OCI-LY7 (cell line): ENCODE results near the gene TGFBR3. TPM values are rescaled to one million over a fixed set of nuclear protein-coding genes. Genes with fewer than 3 reads are reported as not detected.
"Not testable (repeated sequence)": the region's sequence is repeated elsewhere in the genome, so short reads cannot be mapped to it uniquely, and the experiment has no call there.

Experiments used
- BruUV-seq: library from RNA; stranded (reverse); fragments of 400-500 nt; replicated peaks from 2 replicates; lab custom pipeline; 2021; lab: Mats Ljungman, UMichigan
- CTCF ChIA-PET: fragments of 300-600 bp; sonication (Branson Sonifier 250); formaldehyde crosslinking; loops from one replicate; lab custom pipeline; 2022; ENCODE audit warnings: antibody characterized with exemption; ENCODE audit not compliant: unreplicated experiment; lab: Charles Lee
- POLR2A ChIA-PET: fragments of 300-600 bp; sonication (Branson Sonifier 250); formaldehyde crosslinking; loops from one replicate; lab custom pipeline; 2022; ENCODE audit warnings: antibody characterized with exemption; lab: Charles Lee
- DNase-seq: peaks from one replicate; pipeline ENCODE4 v3.0.0-alpha.2; 2015; ENCODE audit warnings: low spot score
- H2AFZ ChIP-seq: fragments of 200-600 bp; sonication (generic), shearing (Covaris generic); 2 replicates; pipeline ENCODE4 v1.6.1; 2014; ENCODE audit warnings: mild to moderate bottlenecking, antibody characterized with exemption, low read length, moderate library complexity
- H3K27ac ChIP-seq: fragments of 200-600 bp; sonication (generic); 2 replicates; pipeline ENCODE4 v1.5.1; 2014; ENCODE audit warnings: mixed run types, low read depth, mild to moderate bottlenecking, moderate library complexity, low read length, inconsistent platforms; ENCODE audit not compliant: poor library complexity, severe bottlenecking
- H3K36me3 ChIP-seq: fragments of 200-600 bp; sonication (generic); 2 replicates; pipeline ENCODE4 v1.6.1; 2014; ENCODE audit warnings: mild to moderate bottlenecking, antibody characterized with exemption, low read length, moderate library complexity, mixed read lengths; ENCODE audit not compliant: insufficient read depth
- H3K4me1 ChIP-seq: fragments of 200-600 bp; sonication (generic); 2 replicates; pipeline ENCODE4 v1.5.1; 2014; ENCODE audit warnings: mild to moderate bottlenecking, low read length; ENCODE audit not compliant: insufficient read depth, poor library complexity, severe bottlenecking
- H3K4me2 ChIP-seq: fragments of 200-600 bp; sonication (generic); 2 replicates; pipeline ENCODE4 v1.6.1; 2014; ENCODE audit warnings: mild to moderate bottlenecking, low read length
- H3K4me3 ChIP-seq: fragments of 200-600 bp; sonication (generic); 2 replicates; pipeline ENCODE4 v1.5.1; 2014; ENCODE audit warnings: mild to moderate bottlenecking, low read depth, low read length; ENCODE audit not compliant: poor library complexity, severe bottlenecking
- H3K79me2 ChIP-seq: fragments of 200-600 bp; sonication (generic); 2 replicates; pipeline ENCODE4 v1.6.1; 2016; ENCODE audit warnings: low read depth, mild to moderate bottlenecking, low read length, moderate library complexity, mixed read lengths; ENCODE audit not compliant: insufficient read depth
- H3K9me2 ChIP-seq: fragments of 200-600 bp; sonication (generic); 2 replicates; pipeline ENCODE4 v1.6.1; 2016; ENCODE audit warnings: mild to moderate bottlenecking, low read length, mixed read lengths; ENCODE audit not compliant: insufficient read depth
- H3K9me3 ChIP-seq: fragments of 200-600 bp; sonication (generic); 2 replicates; pipeline ENCODE4 v1.6.1; 2014; ENCODE audit warnings: mild to moderate bottlenecking, mixed run types, low read length, mixed read lengths
- H4K20me1 ChIP-seq: fragments of 200-600 bp; sonication (generic); 2 replicates; pipeline ENCODE4 v1.6.1; 2014; ENCODE audit warnings: mild to moderate bottlenecking, antibody characterized with exemption, low read length, moderate library complexity, mixed read lengths; ENCODE audit not compliant: insufficient read depth
- CTCF ChIP-seq: fragments of 200-600 bp; sonication (generic); conservative IDR thresholded peaks from 2 replicates; pipeline ENCODE4 v1.5.1; 2014; ENCODE audit warnings: mild to moderate bottlenecking, antibody characterized with exemption, low read length, moderate library complexity, mixed read lengths
- EZH2phosphoT487 ChIP-seq: fragments of 200-600 bp; sonication (generic); IDR thresholded peaks from 2 replicates; pipeline ENCODE4 v1.6.1; 2018; ENCODE audit warnings: low read depth, borderline replicate concordance, mild to moderate bottlenecking, mixed run types, antibody characterized with exemption, low read length, moderate library complexity, mixed read lengths
- intact Hi-C: fragments of 100-400 bp; cut with micrococcal nuclease; formaldehyde crosslinking; loops from one replicate; pipeline ENCODE4 v1.10.0; 2022; ENCODE audit not compliant: unreplicated experiment
- total RNA-seq, 2 experiments: library from RNA; depleted of rRNA in 1 of 2; stranded (reverse); fragments of >200 nt in 1 of 2; shearing (Covaris generic) in 1 of 2; gene quantifications; 2 replicates each; pipeline ENCODE4 v1.2.3, GENCODE V29; 2014 to 2022

TGFBR3 gene
- total RNA-seq, 2 experiments from 2014 or later, result not detected

GRCh38 chr1:91836331-91837040 is 49.5 kb downstream of the TGFBR3 start:
- no peak for DNase-seq
- no peak for TF ChIP-seq CTCF
- TF ChIP-seq EZH2phosphoT487, result no peak
- Histone ChIP-seq H3K4me3 (no peak overlapping the region), H2AFZ (no peak overlapping the region), H3K4me1 (no peaks in the 10 kb centered on the region), H3K9me3 (no peaks in the 10 kb centered on the region), H3K4me2 (no peak overlapping the region), H4K20me1 (no peaks in the 10 kb centered on the region), H3K36me3 (no peaks in the 10 kb centered on the region), H3K27ac (no peak overlapping the region), H3K9me2 (no peaks in the 10 kb centered on the region), H3K79me2 (no peaks in the 10 kb centered on the region)
- ChIA-PET POLR2A (no interaction called here), CTCF (no interaction called here)
- no TSS peak for BruUV-seq
- intact Hi-C loops, result no loop called here

GRCh38 chr1:91835087-91835521 is 50.8 kb downstream of the TGFBR3 start:
- ChIA-PET CTCF (no interaction called here), POLR2A (no interaction called here)
- H3K36me3 ChIP-seq, result no peaks in the 10 kb centered on the region
- no peaks in the 10 kb centered on the region for H3K9me2 ChIP-seq
- H2AFZ ChIP-seq, result no peak overlapping the region
- intact Hi-C loops, result no loop called here
- H3K27ac ChIP-seq, result no peak overlapping the region
- no peak overlapping the region for H3K4me2 ChIP-seq
- no peak for DNase-seq
- no TSS peak for BruUV-seq
- TF ChIP-seq EZH2phosphoT487 (no peak), CTCF (no peak)
- H3K9me3 ChIP-seq, result no peaks in the 10 kb centered on the region
- no peaks in the 10 kb centered on the region for H3K4me1 ChIP-seq
- H4K20me1 ChIP-seq, result no peaks in the 10 kb centered on the region
- no peak overlapping the region for H3K4me3 ChIP-seq
- no peaks in the 10 kb centered on the region for H3K79me2 ChIP-seq

- H3K9me3 ChIP-seq, DNase-seq, POLR2A ChIA-PET, H4K20me1 ChIP-seq, H3K4me3 ChIP-seq, H3K36me3 ChIP-seq, H2AFZ ChIP-seq, H3K27ac ChIP-seq, BruUV-seq, H3K4me2 ChIP-seq, intact Hi-C loops, CTCF ChIA-PET, H3K9me2 ChIP-seq, H3K4me1 ChIP-seq, H3K79me2 ChIP-seq: not testable (repeated sequence)
Observed at GRCh38 chr1:91834549-91834948, 51.4 kb downstream of the TGFBR3 start.
